GM12891 (cell line): ENCODE data around the gene EXOC4. TPM values are rescaled to one million over a fixed set of nuclear protein-coding genes. Genes with fewer than 3 reads are reported as not detected.
"Not testable (repeated sequence)": the region's sequence is repeated elsewhere in the genome, so short reads cannot be mapped to it uniquely, and the experiment has no call there.

ENCODE experiments used
- DNase-seq: peaks from one replicate; pipeline ENCODE4 v3.0.0; 2011; ENCODE audit warnings: low spot score; ENCODE audit not compliant: insufficient read length
- FAIRE-seq: peaks from 2 replicates; lab custom pipeline; 2011; peaks lifted over from hg19 to GRCh38; lab: Jason Lieb, UNC
- PAX5 ChIP-seq: IDR thresholded peaks from 2 replicates; pipeline ENCODE4 v1.6.1; 2011; ENCODE audit warnings: low read length, moderate library complexity, mild to moderate bottlenecking; ENCODE audit not compliant: insufficient read depth, severe bottlenecking
- POLR2A ChIP-seq: IDR thresholded peaks from 2 replicates; pipeline ENCODE4 v1.6.1; 2011; ENCODE audit warnings: low read depth, low read length, control low read depth
- POLR2AphosphoS5 ChIP-seq: IDR thresholded peaks from 2 replicates; pipeline ENCODE4 v1.6.1; 2011; ENCODE audit warnings: low read depth, low read length, control low read depth
- POU2F2 ChIP-seq: IDR thresholded peaks from 2 replicates; pipeline ENCODE4 v1.6.1; 2011; ENCODE audit warnings: low read depth, mild to moderate bottlenecking, control low read depth, low read length, moderate library complexity
- SPI1 ChIP-seq: IDR thresholded peaks from 2 replicates; pipeline ENCODE4 v1.6.1; 2011; ENCODE audit warnings: low read depth, low read length, control low read depth
- TAF1 ChIP-seq: IDR thresholded peaks from 2 replicates; pipeline ENCODE4 v1.6.1; 2011; ENCODE audit warnings: low read depth, low read length, control low read depth
- polyA plus RNA-seq: library from polyadenylated mRNA; unstranded; fragments of >200 nt; gene quantifications from one replicate; pipeline ENCODE4 v1.2.1, GENCODE V29; 2012; ENCODE audit warnings: low read depth, missing spikeins, inconsistent platforms; ENCODE audit not compliant: missing spikeins

EXOC4 gene
- 22.0 TPM for polyA plus RNA-seq

DNA sequence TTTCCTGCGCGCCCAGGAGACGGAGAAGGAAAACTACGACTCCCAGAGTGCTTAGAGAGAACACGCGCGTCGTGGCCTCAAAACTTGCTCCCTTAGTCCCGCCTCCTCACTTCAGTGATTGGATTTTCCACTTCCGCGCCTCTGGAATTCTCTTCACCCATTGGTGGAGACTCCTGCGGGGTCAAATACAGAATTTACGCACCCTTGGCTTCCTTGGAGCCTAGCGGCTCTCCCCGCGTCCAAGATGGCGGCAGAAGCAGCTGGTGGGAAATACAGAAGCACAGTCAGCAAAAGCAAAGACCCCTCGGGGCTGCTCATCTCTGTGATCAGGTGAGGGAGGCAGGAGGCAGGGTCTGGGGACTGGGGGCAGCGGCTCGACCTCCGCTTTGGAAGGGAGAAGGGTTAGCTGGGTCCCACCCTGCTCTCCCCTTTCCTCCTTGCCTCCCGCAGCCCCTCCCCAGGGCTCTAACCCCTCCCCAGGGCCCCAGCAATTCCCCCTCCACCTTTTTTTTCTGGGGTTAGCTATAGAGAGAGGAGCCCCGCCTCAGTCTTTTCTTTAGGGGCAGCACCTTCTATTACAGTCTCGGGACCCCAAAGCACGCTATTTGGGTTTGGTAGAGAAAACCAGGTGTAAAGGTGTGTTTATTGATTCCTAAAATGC, at the start of gene EXOC4:
EXOC4 (plus strand) TSS at position 221 of the 661 bp plus-strand sequence.
- DNase-seq = peak; percentile 63
- TF ChIP-seq PAX5 = no peak
- TF ChIP-seq POLR2A = peak; percentile 83
- peak; percentile 44 for TF ChIP-seq SPI1
- TF ChIP-seq TAF1 = peak; percentile 85
- peak; percentile 76 for TF ChIP-seq POLR2AphosphoS5
- peak; percentile 68; the same call in 1 of the 2 replicates for TF ChIP-seq POU2F2
- FAIRE-seq = peak; percentile 96

DNA sequence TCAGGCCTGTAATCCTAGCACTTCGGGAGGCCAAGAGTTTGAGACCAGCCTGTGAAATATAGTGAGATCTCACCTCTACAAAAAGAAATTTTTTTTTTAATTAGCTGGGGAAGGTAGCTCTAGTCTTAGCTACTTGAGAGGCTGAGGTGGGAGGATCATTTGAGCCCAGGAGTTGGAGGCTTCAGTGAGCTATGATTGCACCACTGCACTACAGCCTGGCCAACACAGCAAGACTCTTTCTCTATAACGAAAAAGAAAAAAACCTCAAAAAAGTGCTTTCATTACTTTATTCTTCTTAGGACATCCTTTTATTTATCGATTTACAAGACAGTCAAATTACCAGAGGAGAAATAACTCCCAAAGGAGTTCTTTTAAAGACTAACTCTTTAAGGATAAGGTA, 49.4 kb upstream of the EXOC4 start:
- no peak for TF ChIP-seq POLR2AphosphoS5
- TF ChIP-seq TAF1 = no peak
- TF ChIP-seq POLR2A = no peak
- no peak for TF ChIP-seq SPI1
- no peak for TF ChIP-seq POU2F2
- no peak for TF ChIP-seq PAX5
- no peak for FAIRE-seq
- DNase-seq = no peak

DNA sequence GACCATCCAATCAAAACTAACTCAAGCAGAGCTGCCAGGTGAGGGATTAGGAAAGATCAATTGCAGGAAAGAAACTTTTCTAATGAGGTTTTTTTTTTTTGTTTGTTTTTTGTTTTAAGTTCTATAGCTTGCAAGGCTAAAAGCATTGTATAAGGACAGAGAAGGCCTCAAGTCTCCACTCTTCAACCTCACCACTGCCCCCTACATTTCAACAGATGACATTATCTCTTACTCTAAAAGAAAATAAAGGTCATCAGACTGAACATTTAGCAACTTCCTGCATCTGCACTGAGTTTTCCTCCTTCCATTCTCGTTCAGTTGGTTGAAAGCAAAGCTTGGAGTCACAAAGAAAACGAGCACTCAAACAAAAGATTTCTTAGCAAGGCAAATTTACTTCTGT, 45.2 kb upstream of the EXOC4 start:
- TF ChIP-seq SPI1 (no peak), POLR2AphosphoS5 (no peak), POU2F2 (no peak), PAX5 (no peak), TAF1 (no peak), POLR2A (no peak)
- DNase-seq (no peak), FAIRE-seq (no peak)

DNA sequence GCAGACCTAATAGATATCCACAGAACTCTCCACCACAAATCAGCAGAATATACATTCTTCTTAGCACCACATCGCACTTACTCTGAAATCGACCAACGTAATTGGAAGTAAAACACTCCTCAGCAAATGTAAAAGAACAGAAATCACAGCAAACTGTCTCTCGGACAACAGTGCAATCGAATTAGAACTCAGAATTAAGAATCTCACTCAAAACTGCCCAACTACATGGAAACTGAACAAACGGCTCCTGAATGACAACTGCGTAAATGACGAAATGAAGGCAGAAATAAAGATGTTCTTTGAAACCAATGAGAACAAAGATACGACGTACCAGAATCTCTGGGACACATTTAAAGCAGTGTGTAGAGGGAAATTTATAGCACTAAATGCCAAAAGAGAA, 42.1 kb upstream of the EXOC4 start:
- DNase-seq, FAIRE-seq: not testable (repeated sequence)

DNA sequence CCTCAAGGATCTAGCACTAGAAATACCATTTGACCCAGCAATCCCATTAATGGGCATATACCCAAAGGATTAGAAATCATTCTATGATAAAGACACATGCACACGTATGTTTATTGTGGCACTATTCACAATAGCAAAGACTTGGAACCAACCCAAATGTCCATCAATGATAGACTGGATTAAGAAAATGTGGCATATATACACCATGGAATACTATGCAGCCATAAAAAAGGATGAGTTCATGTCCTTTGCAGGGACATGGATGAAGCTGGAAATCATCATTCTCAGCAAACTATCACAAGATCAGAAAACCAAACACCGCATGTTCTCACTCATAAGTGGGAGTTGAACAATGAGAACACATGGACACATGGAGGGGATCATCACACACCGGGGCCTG, 39.1 kb upstream of the EXOC4 start:
- FAIRE-seq, DNase-seq: not testable (repeated sequence)

DNA sequence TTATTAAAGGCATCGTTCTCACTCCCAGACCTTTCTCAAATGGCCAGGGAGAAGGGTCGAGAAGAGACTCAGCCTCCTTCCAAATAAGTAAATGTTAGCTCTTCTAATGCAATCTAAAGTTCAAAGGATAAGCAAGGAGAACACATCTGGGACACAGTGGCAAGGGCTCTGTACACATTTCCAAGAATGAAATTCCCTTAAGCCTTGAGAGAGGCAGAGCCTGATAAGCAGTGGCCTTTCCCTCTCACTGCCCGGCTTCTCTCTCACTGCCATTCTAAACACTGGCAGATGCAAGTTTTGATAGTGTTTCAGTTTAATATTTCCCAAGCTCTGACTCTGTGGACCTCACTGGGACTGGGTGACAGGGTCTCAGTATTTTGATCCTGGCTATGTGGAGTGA, 35.1 kb upstream of the EXOC4 start:
- DNase-seq (no peak), FAIRE-seq (no peak)
- no peak for TF ChIP-seq PAX5
- TF ChIP-seq POU2F2 = no peak
- TF ChIP-seq SPI1 = no peak

DNA sequence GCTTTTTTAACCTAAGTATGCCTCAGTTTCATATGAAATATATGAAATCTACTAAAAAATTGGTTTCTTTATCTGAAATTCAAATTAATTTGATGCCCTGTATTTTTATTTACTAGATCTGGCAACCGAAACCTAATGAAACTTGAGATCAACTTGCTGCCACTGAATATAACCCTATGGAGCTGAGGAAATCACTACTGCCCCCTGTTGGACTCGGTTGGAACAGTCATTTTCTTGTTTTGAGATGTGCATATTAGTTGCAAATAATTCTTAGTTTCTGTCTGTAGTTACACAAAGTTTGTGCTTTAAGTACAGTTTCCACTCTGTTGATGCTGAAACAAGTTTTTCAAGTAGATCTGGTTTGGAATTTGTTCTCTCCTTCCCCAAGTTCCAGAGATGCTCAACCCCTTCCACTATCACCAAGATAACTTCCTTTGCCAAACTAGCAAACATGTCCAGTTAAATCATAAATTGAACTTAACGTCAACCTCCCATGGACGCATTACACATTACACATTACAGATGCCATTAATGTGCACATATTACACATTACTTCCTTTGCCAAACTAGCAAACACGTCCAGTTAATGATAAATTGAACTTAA, 22.2 kb upstream of the EXOC4 start:
- TF ChIP-seq POU2F2 (no peak), POLR2AphosphoS5 (no peak), SPI1 (no peak), POLR2A (no peak), PAX5 (no peak), TAF1 (no peak)
- FAIRE-seq (peak; percentile 31), DNase-seq (peak; percentile 22)

DNA sequence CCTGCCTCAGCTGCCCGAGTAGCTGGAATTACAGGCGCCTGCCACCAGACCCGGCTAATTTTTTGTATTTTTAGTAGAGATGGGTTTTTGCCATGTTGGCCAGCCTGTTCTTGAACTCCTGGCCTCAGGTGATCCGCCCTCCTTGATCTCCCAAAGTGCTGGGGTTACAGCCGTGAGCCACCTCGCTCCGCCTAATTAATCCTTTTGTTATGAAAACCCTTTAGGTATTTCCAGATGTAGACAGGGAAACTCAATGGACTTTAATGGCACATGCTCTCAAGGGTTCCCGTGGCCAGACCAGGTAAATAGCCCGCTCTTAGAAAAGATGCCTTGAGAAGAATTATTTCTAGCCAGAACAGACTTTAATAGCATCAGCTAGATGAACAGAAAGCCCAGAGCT, 19.7 kb upstream of the EXOC4 start:
- TF ChIP-seq POLR2A (no peak), SPI1 (no peak), PAX5 (no peak), POU2F2 (no peak), TAF1 (no peak), POLR2AphosphoS5 (no peak)
- DNase-seq = no peak
- no peak for FAIRE-seq

DNA sequence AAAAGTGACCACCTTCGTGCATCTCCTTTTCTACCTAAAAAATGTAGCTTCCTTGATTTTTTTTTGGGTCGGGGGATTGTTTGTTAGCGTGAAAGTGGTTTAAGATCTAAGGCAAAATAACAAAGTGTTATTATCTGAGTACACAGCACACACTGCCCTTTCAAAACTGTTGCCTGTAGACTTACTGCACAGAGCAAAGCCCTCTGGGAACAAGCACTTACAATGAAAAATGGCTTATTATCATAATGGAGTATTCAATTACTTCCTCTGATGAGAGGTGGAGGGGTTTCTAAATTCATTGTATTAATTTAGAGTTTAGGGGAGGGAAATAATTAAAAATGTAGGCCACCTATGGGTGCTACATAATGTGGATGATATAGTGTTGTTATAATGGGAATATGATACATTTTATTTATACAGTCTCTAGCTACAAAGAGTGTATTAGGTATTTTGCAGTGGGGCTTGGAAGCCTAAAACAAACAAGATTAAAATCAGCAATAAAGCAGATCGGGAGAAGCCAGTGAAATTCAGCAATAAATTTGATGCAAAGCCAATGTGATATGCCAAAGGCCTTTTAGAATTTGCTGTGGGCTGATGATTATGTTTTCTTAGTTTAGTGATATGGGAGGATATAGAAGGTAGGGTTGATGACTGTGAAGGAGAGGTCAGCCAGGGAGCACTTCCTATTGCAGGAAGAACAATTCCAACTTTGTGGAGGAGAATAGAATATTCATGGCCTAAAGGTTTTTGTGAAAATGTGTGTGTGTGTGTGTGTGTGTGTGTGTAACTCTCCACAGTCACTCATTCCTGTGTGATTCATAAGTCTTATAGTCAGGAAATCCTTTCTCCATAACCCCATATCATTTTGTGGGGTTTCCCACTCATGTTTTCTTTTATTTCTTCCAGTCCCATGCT, 17.7 kb upstream of the EXOC4 start:
- no peak for TF ChIP-seq POLR2AphosphoS5
- no peak for TF ChIP-seq SPI1
- no peak for TF ChIP-seq PAX5
- no peak for TF ChIP-seq POLR2A
- TF ChIP-seq TAF1 = no peak
- TF ChIP-seq POU2F2 = no peak
- DNase-seq (no peak), FAIRE-seq (no peak)

DNA sequence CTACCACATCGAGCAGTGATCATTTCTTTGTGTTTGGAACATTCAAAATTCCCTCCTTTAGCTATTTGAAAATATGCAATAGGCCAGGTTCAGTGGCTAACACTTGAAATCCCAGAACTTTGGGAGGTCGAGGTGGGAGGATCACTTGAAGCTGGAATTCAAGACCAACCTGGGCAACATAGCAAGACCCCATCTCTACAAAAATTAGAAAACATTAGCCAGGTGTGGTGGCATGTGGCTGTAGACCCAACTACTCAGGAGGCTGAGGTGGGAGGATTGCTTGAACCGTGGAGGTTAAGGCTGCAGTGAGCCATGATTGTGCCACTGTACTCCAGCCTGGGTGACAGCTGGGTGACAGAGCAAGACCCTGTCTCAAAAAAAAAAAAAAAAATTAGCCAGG, 15.3 kb upstream of the EXOC4 start:
- no peak for TF ChIP-seq TAF1
- no peak for TF ChIP-seq SPI1
- TF ChIP-seq POLR2A = no peak
- no peak for TF ChIP-seq POLR2AphosphoS5
- no peak for TF ChIP-seq PAX5
- TF ChIP-seq POU2F2 = no peak
- FAIRE-seq (no peak), DNase-seq (no peak)

DNA sequence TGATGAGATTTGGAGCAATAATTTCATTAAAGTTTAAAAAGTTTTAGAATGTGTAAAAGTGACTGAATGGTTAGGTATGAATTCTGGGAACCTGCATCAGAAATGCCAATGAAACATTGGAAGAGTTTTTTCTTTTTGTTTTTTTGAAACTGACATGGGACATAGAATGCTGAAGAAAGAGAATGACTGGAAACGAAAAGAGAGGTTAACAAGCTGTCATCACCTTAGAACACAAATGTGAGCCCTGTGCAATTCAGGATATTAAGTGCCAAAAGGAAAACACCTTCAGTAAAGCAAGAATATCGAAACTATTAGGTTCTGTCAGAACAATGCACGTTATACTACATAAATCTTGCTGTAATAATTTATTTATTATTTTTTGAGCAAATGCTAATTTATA, 12.6 kb upstream of the EXOC4 start:
- DNase-seq = no peak
- no peak for FAIRE-seq
- TF ChIP-seq POLR2AphosphoS5 = no peak
